ENCODE data around the gene EFL1. TPM values are rescaled to one million over a fixed set of nuclear protein-coding genes. Genes with fewer than 3 reads are reported as not detected.

The EFL1 gene
- total RNA-seq, 1 experiment from 2014 or later: 17.2 TPM

- 0 out of 2 replicates have a peak overlapping the region, but pooled peaks have one; percentile 11 for H3K27ac ChIP-seq
- no peaks in the 10 kb centered on the region for H3K9me3 ChIP-seq (ENCODE audit: insufficient read depth, low read depth)
- no peaks in the 10 kb centered on the region for H3K36me3 ChIP-seq (ENCODE audit: low read depth)
- 0 out of 2 replicates have a peak overlapping the region, but pooled peaks have one; percentile 19 for H3K4me2 ChIP-seq
- peak in 1 of 2 experiments; percentile 80 for DNase-seq
- H4K20me1 ChIP-seq (ENCODE audit: insufficient read depth): no peaks in the 10 kb centered on the region
- no peak overlapping the region for H3K4me3 ChIP-seq
- no peaks in the 10 kb centered on the region for H3F3A ChIP-seq (ENCODE audit: insufficient read depth, low read depth)
- ChIA-PET POLR2A (ENCODE audit: unreplicated experiment) (interaction anchor here (0.5 to 0.6 kb wide), 2 partner anchors 17 to 32 kb away, joined by 3 read pairs; no protein-coding TSS in a partner anchor), CTCF (interaction anchor here (1.6 kb wide), 1 partner anchor 33 kb away, joined by 10 read pairs; no protein-coding TSS in a partner anchor)
- H3K79me2 ChIP-seq (ENCODE audit: low read depth): no peaks in the 10 kb centered on the region
- intact Hi-C loops (cut with micrococcal nuclease; ENCODE audit: unreplicated experiment): loop anchor here (10.0 kb wide), 1 partner anchor 1596 kb away; no protein-coding TSS in a partner anchor
- no peak for TF ChIP-seq EZH2 (IDR thresholded peaks at IDR 0.05; ENCODE audit: low read depth)
- TF ChIP-seq CTCF (conservative IDR thresholded peaks at IDR 0.05): no peak
- no peak overlapping the region for H2AFZ ChIP-seq
- BruUV-seq (replicated peaks): no TSS peak
- no peaks in the 10 kb centered on the region for H3K27me3 ChIP-seq (ENCODE audit: insufficient read depth, low read depth)
- peaks cover 15% of the 10 kb centered on the region; the same call in 1 of the 2 replicates for H3K4me1 ChIP-seq (replicated peaks; ENCODE audit: insufficient read depth)
- H3K9me2 ChIP-seq (ENCODE audit: insufficient read depth): no peaks in the 10 kb centered on the region
These were observed 121.6 kb downstream of the EFL1 start for GRCh38 chr15:82140886-82141285.

- no peaks in the 10 kb centered on the region for H4K20me1 ChIP-seq (ENCODE audit: insufficient read depth)
- H3K27me3 ChIP-seq (ENCODE audit: insufficient read depth, low read depth): no peaks in the 10 kb centered on the region
- TF ChIP-seq CTCF (conservative IDR thresholded peaks at IDR 0.05) (peak; percentile 69), EZH2 (IDR thresholded peaks at IDR 0.05; ENCODE audit: low read depth) (no peak)
- H2AFZ ChIP-seq: no peak overlapping the region
- H3K4me2 ChIP-seq: no peak overlapping the region
- no peaks in the 10 kb centered on the region for H3K9me2 ChIP-seq (ENCODE audit: insufficient read depth)
- ChIA-PET POLR2A (ENCODE audit: unreplicated experiment) (no interaction called here), CTCF (interaction anchor here (1.6 kb wide), 1 partner anchor 32 kb away, joined by 10 read pairs; no protein-coding TSS in a partner anchor)
- no peaks in the 10 kb centered on the region for H3K9me3 ChIP-seq (ENCODE audit: insufficient read depth, low read depth)
- no TSS peak for BruUV-seq (replicated peaks)
- H3K27ac ChIP-seq: no peak overlapping the region
- no peak for DNase-seq
- peaks cover 15% of the 10 kb centered on the region; the same call in 1 of the 2 replicates for H3K4me1 ChIP-seq (replicated peaks; ENCODE audit: insufficient read depth)
- H3K4me3 ChIP-seq: no peak overlapping the region
- H3F3A ChIP-seq (ENCODE audit: insufficient read depth, low read depth): no peaks in the 10 kb centered on the region
- H3K36me3 ChIP-seq (ENCODE audit: low read depth): no peaks in the 10 kb centered on the region
- intact Hi-C loops (cut with micrococcal nuclease; ENCODE audit: unreplicated experiment): loop anchor here (10.0 kb wide), 1 partner anchor 1595 kb away; no protein-coding TSS in a partner anchor
- no peaks in the 10 kb centered on the region for H3K79me2 ChIP-seq (ENCODE audit: low read depth)
These were observed 122.7 kb downstream of the EFL1 start for GRCh38 chr15:82139823-82140268.

GRCh38 chr15:82138306-82138705 lies 124.2 kb downstream of the EFL1 start:
- no peak overlapping the region for H3K27ac ChIP-seq
- no peak overlapping the region for H3K4me3 ChIP-seq
- intact Hi-C loops (cut with micrococcal nuclease; ENCODE audit: unreplicated experiment): no loop called here
- H3K27me3 ChIP-seq (ENCODE audit: insufficient read depth, low read depth): no peaks in the 10 kb centered on the region
- ChIA-PET CTCF (no interaction called here), POLR2A (ENCODE audit: unreplicated experiment) (no interaction called here)
- no peaks in the 10 kb centered on the region for H4K20me1 ChIP-seq (ENCODE audit: insufficient read depth)
- no peaks in the 10 kb centered on the region for H3K9me3 ChIP-seq (ENCODE audit: insufficient read depth, low read depth)
- H3K9me2 ChIP-seq (ENCODE audit: insufficient read depth): no peaks in the 10 kb centered on the region
- no peaks in the 10 kb centered on the region for H3F3A ChIP-seq (ENCODE audit: insufficient read depth, low read depth)
- no peak for TF ChIP-seq EZH2 (IDR thresholded peaks at IDR 0.05; ENCODE audit: low read depth)
- TF ChIP-seq CTCF (conservative IDR thresholded peaks at IDR 0.05): no peak
- no TSS peak for BruUV-seq (replicated peaks)
- no peak for DNase-seq
- H3K36me3 ChIP-seq (ENCODE audit: low read depth): no peaks in the 10 kb centered on the region
- H3K4me1 ChIP-seq (replicated peaks; ENCODE audit: insufficient read depth): peaks cover 15% of the 10 kb centered on the region; the same call in 1 of the 2 replicates
- H3K79me2 ChIP-seq (ENCODE audit: low read depth): no peaks in the 10 kb centered on the region
- no peak overlapping the region for H3K4me2 ChIP-seq
- H2AFZ ChIP-seq: no peak overlapping the region
